ENCODE data around the gene PTPRM. TPM values are rescaled to one million over a fixed set of nuclear protein-coding genes. Genes with fewer than 3 reads are reported as not detected.

The PTPRM gene
- total RNA-seq, 1 experiment from 2014 or later: 6.2 TPM

- Histone ChIP-seq H3K23me2 (ENCODE audit: insufficient read length, low read depth, low read length, poor library complexity, severe bottlenecking) (no peaks in the 10 kb centered on the region), H3K9ac (ENCODE audit: extremely low read depth, insufficient read length, low read length) (no peak overlapping the region), H3K23ac (ENCODE audit: insufficient read length, low read depth, low read length) (no peak overlapping the region), H3K18ac (ENCODE audit: insufficient read length, low read depth, low read length) (no peak overlapping the region), H2BK120ac (ENCODE audit: low read depth, low read length, poor library complexity, severe bottlenecking) (no peak overlapping the region), H2AK5ac (ENCODE audit: insufficient read length, low read length) (no peak overlapping the region), H2AFZ (ENCODE audit: low read length) (no peak overlapping the region), H3K27me3 (ENCODE audit: insufficient read depth, low read length) (no peaks in the 10 kb centered on the region), H2BK5ac (ENCODE audit: insufficient read length, low read length) (no peak overlapping the region), H3K56ac (ENCODE audit: insufficient read length, low read depth, low read length) (no peak overlapping the region), H2BK20ac (ENCODE audit: low read depth, low read length, poor library complexity, severe bottlenecking) (no peak overlapping the region), H4K91ac (ENCODE audit: insufficient read length, low read depth, low read length) (no peak overlapping the region), H2BK15ac (ENCODE audit: low read depth, low read length) (no peak overlapping the region), H3K27ac (ENCODE audit: insufficient read length, low read depth, low read length) (no peak overlapping the region), H4K5ac (ENCODE audit: insufficient read length, low read depth, low read length) (no peak overlapping the region), H3K79me2 (ENCODE audit: insufficient read depth, low read length) (no peaks in the 10 kb centered on the region), H4K20me1 (ENCODE audit: control insufficient read depth, insufficient read depth, insufficient read length) (no peaks in the 10 kb centered on the region), H3T11ph (ENCODE audit: low read length) (no peak overlapping the region), H4K8ac (replicated peaks; ENCODE audit: insufficient read length, low read depth, low read length) (no peak overlapping the region), H3K4ac (ENCODE audit: low read depth, low read length) (no peak overlapping the region), H3K14ac (ENCODE audit: insufficient read depth, low read length) (no peak overlapping the region), H3K9me3 (ENCODE audit: control insufficient read depth, low read depth, low read length) (no peaks in the 10 kb centered on the region), H3K79me1 (ENCODE audit: insufficient read depth, low read depth, low read length, poor library complexity, severe bottlenecking) (no peaks in the 10 kb centered on the region), H3K4me2 (ENCODE audit: insufficient read depth, insufficient read length, low read length) (no peak overlapping the region), H3K4me1 (ENCODE audit: insufficient read depth, low read length) (peaks cover 13% of the 10 kb centered on the region; the same call in 1 of the 2 replicates), H2BK12ac (ENCODE audit: insufficient read length, low read depth, low read length) (no peak overlapping the region)
- no CpG with 5 or more reads among the region's 4 CpGs for WGBS (ENCODE audit: extremely low coverage, insufficient read length, low lambda C conversion rate)
- no peaks in the 10 kb centered on the region for H3K27me3 Mint-ChIP-seq (ENCODE audit: low read depth)
- TF ChIP-seq CTCF (conservative IDR thresholded peaks at IDR 0.05): no peak
- no peak overlapping the region for H3K4me3 Mint-ChIP-seq
- no peaks in the 10 kb centered on the region for H3K9me3 Mint-ChIP-seq
- H3K36me3 Mint-ChIP-seq (ENCODE audit: insufficient read depth in 1 of 3, low read depth in 3 of 3): no peaks in the 10 kb centered on the region; a peak in 1 of 7 replicates
- DNase-seq: no peak
- H3K27ac Mint-ChIP-seq: no peak overlapping the region
- H3K4me1 Mint-ChIP-seq: peaks cover 13 to 15% of the 10 kb centered on the region in 2 experiments
Observed at GRCh38 chr18:8030201-8030600, 463.1 kb downstream of the PTPRM start.
